GM21576 (cell line): ENCODE results near the gene BAIAP2L1.

Experiments used
- ATAC-seq: cut with Tn5 transposase; IDR thresholded peaks from one replicate; pipeline ENCODE4 v1.9.1; 2021; ENCODE audit warnings: mild to moderate bottlenecking, moderate library complexity; ENCODE audit not compliant: unreplicated experiment

The BAIAP2L1 gene

GRCh38 chr7:98244871-98245270, 156.0 kb downstream of the BAIAP2L1 start:
- ATAC-seq = no peak

- no peak for ATAC-seq
These were observed 158.0 kb downstream of the BAIAP2L1 start for GRCh38 chr7:98242934-98243333.

- no peak for ATAC-seq
These were observed 158.5 kb downstream of the BAIAP2L1 start for GRCh38 chr7:98242342-98242741.

- ATAC-seq = peak; percentile 17
These were observed 159.1 kb downstream of the BAIAP2L1 start for GRCh38 chr7:98241674-98242241.
